Suprapubic skin (tissue), 4 donors: ENCODE results near the gene GFPT1. TPM values are rescaled to one million over a fixed set of nuclear protein-coding genes. Genes with fewer than 3 reads are reported as not detected.

Source experiments
- DNase-seq, 2 donors: peaks; one replicate each; pipeline ENCODE4 v3.0.0-alpha.2; 2019; ENCODE audit warnings: low spot score in 2 of 2
- H3K27ac ChIP-seq: fragments of 200-600 bp; sonication (generic); one replicate; pipeline ENCODE4 v1.5.1; 2019
- H3K27me3 ChIP-seq: fragments of 200-600 bp; sonication (generic); one replicate; pipeline ENCODE4 v1.5.1; 2019
- H3K36me3 ChIP-seq: fragments of 200-600 bp; sonication (generic); one replicate; pipeline ENCODE4 v1.5.1; 2019
- H3K4me1 ChIP-seq: fragments of 200-600 bp; sonication (generic); one replicate; pipeline ENCODE4 v1.5.1; 2019
- H3K4me3 ChIP-seq: fragments of 200-600 bp; sonication (generic); one replicate; pipeline ENCODE4 v1.5.1; 2019; ENCODE audit warnings: mild to moderate bottlenecking
- H3K9me3 ChIP-seq: fragments of 200-600 bp; sonication (generic); one replicate; pipeline ENCODE4 v1.5.1; 2019
- EP300 ChIP-seq: sonication (generic); formaldehyde crosslinking; IDR thresholded peaks from one replicate; pipeline ENCODE4 v1.6.1; 2017; ENCODE audit warnings: antibody characterized with exemption
- POLR2A ChIP-seq, 2 donors: fragments of 450-650 bp; IDR thresholded peaks; one replicate each; pipeline ENCODE4 v1.6.1; 2017; ENCODE audit warnings: antibody characterized with exemption in 2 of 2, mild to moderate bottlenecking in 2 of 2, moderate library complexity in 2 of 2
- POLR2AphosphoS5 ChIP-seq, 3 donors: sonication (generic); formaldehyde crosslinking; IDR thresholded peaks; one replicate each; pipeline ENCODE4 v1.6.1; 2017; ENCODE audit warnings: antibody characterized with exemption in 3 of 3
- WGBS: methylation state at CpG from one replicate; pipeline ENCODE4 v1.1.5; 2018; 5-methylcytosine and 5-hydroxymethylcytosine counted together
- total RNA-seq, 4 donors: library from RNA; depleted of rRNA; stranded (reverse); fragments of >200 nt; gene quantifications; one replicate each; pipeline ENCODE4 v1.1.0, GENCODE V29; 2016
- TF ChIP-seq, protein P1 (sequence below), 2 donors: fragments of 200-600 bp in 1 of 2; fragments of 450-650 bp in 1 of 2; sonication (generic) in 1 of 2; IDR thresholded peaks; one replicate each; pipeline ENCODE4 v1.5.1; 2016 to 2019; ENCODE audit warnings: antibody characterized with exemption in 2 of 2, mild to moderate bottlenecking in 1 of 2, moderate library complexity in 1 of 2

Gene GFPT1
- total RNA-seq, 4 donors from 2014 or later: 10.0 to 17.0 (median 12.7) TPM

DNA sequence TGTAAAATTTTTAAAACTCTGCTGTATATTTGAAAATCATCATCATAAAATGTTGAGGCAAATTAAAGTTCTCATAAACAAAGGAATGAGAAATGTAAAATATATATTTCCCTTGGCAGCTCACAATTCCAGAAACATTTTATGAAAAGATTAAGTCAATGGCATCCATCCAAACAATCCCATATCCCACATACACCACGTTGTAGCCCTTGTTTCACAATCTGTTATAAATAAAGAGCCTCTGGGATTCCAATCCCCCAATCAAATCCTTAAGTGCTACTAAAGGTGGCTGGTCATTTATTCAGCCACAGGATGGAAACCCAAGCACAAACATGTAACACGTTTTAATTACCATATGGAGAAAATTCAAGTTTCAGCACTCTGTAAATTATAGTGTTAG, 51.7 kb downstream of the GFPT1 start:
- TF ChIP-seq POLR2AphosphoS5 (IDR thresholded peaks at IDR 0.05): no peak
- no peak for TF ChIP-seq POLR2A (IDR thresholded peaks at IDR 0.05)
- Histone ChIP-seq H3K27ac (no peak overlapping the region), H3K9me3 (no peaks in the 10 kb centered on the region), H3K27me3 (no peaks in the 10 kb centered on the region), H3K4me1 (no peaks in the 10 kb centered on the region), H3K36me3 (peaks cover 52% of the 10 kb centered on the region), H3K4me3 (no peak overlapping the region)
- no peak for DNase-seq
- 59% methylated on average over 2 of the region's 2 CpGs for WGBS

DNA sequence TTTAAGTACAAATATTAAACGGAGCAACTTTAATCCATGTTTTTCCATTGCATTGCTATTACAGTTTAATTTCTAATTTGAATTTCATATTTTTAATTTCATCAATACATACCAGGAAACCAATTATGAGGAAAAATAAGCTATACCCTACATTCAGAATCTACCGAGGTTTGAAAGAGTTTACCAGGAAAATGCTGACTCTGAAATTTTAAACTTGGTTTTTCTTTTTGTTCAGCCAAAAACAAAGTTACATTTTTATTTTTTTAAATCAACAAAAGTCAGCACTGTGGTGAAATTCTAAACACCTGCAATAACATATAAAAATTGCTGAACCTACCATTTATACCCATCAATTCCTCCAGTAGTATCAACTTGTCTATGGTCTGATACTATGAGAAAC, 53.7 kb downstream of the GFPT1 start:
- no peaks in the 10 kb centered on the region for H3K27me3 ChIP-seq
- no peaks in the 10 kb centered on the region for H3K9me3 ChIP-seq
- TF ChIP-seq, protein P1, sequence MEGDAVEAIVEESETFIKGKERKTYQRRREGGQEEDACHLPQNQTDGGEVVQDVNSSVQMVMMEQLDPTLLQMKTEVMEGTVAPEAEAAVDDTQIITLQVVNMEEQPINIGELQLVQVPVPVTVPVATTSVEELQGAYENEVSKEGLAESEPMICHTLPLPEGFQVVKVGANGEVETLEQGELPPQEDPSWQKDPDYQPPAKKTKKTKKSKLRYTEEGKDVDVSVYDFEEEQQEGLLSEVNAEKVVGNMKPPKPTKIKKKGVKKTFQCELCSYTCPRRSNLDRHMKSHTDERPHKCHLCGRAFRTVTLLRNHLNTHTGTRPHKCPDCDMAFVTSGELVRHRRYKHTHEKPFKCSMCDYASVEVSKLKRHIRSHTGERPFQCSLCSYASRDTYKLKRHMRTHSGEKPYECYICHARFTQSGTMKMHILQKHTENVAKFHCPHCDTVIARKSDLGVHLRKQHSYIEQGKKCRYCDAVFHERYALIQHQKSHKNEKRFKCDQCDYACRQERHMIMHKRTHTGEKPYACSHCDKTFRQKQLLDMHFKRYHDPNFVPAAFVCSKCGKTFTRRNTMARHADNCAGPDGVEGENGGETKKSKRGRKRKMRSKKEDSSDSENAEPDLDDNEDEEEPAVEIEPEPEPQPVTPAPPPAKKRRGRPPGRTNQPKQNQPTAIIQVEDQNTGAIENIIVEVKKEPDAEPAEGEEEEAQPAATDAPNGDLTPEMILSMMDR (IDR thresholded peaks at IDR 0.05): no peak
- TF ChIP-seq POLR2A (IDR thresholded peaks at IDR 0.05) (no peak), POLR2AphosphoS5 (IDR thresholded peaks at IDR 0.05) (no peak), EP300 (no peak)
- DNase-seq: no peak
- H3K27ac ChIP-seq: no peak overlapping the region
- H3K36me3 ChIP-seq: peaks cover 61% of the 10 kb centered on the region
- no peaks in the 10 kb centered on the region for H3K4me1 ChIP-seq
- 95% methylated on average over 2 of the region's 2 CpGs for WGBS
- no peak overlapping the region for H3K4me3 ChIP-seq

DNA sequence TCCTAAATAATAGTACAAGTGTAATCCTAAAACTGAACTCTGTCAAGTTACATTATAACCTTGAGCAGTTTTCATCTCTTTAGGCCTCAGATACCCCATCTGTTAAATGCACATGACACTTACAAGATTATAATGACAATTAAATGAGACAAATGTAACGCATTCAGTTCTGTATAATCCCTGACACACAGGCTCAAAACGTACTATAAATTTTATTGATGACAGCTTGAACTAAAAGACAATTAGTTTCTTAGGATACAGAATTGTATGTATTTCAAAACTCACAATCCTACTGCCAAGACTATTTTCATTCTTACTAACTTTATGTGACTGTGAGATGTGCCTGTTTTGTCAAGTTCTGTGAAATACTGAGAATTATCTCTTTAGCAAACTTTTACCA, 56.2 kb downstream of the GFPT1 start:
- no peak overlapping the region for H3K27ac ChIP-seq
- H3K4me3 ChIP-seq: no peak overlapping the region
- no peaks in the 10 kb centered on the region for H3K9me3 ChIP-seq
- WGBS: 71% methylated on average over 2 of the region's 2 CpGs
- H3K4me1 ChIP-seq: no peaks in the 10 kb centered on the region
- no peak for TF ChIP-seq EP300
- no peak for TF ChIP-seq POLR2A (IDR thresholded peaks at IDR 0.05)
- TF ChIP-seq, protein P1 (IDR thresholded peaks at IDR 0.05): no peak
- no peak for TF ChIP-seq POLR2AphosphoS5 (IDR thresholded peaks at IDR 0.05)
- no peak for DNase-seq
- H3K27me3 ChIP-seq: no peaks in the 10 kb centered on the region
- peaks cover 69% of the 10 kb centered on the region for H3K36me3 ChIP-seq

DNA sequence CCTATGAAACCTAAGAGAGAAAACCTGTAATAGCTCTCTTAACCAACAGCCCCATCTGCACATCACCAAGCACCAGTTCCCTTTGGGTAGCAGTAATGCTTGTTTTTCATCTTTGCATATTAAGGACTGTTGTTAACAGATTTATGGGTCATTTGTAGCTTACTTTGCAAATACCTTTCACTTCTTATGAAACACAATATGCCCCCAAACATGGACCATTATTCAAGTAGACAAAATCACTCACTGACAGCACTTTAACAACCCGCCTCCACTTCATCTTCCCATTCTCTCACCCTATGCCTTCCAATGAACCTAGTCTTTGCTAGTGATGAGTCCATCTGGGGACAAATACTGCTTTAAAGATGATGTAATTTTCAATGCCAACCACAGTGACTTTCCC, 64.4 kb downstream of the GFPT1 start:
- no peak for DNase-seq
- Histone ChIP-seq H3K36me3 (peaks cover 32% of the 10 kb centered on the region), H3K27ac (no peak overlapping the region), H3K9me3 (no peaks in the 10 kb centered on the region), H3K4me1 (peaks cover 4% of the 10 kb centered on the region), H3K4me3 (no peak overlapping the region), H3K27me3 (no peaks in the 10 kb centered on the region)
- TF ChIP-seq EP300: no peak
- TF ChIP-seq, protein P1 (IDR thresholded peaks at IDR 0.05): no peak
- TF ChIP-seq POLR2AphosphoS5 (IDR thresholded peaks at IDR 0.05): no peak
- no peak for TF ChIP-seq POLR2A (IDR thresholded peaks at IDR 0.05)
- 93% methylated on average over 1 of the region's 1 CpG for WGBS

DNA sequence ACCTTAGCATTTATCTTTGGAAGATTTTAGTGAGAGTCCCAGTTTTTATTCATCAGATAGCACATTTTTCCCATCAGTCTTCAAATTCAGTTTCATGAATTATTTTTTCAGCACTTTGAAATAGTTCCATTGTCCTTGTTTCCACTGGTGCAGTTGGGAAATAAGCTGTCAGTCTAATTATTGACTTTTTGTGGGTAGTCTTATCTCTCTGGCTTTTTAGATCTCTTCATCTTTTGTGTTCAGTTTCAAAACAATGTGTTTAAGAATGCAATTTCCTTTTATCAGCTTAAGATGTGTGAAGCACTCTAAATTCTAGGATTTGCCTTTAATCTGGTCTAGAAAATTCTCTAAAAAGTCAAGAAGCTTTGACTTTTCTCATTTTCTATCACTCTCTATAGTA, 70.5 kb downstream of the GFPT1 start:
- Histone ChIP-seq H3K4me3 (no peak overlapping the region), H3K4me1 (peaks cover 4% of the 10 kb centered on the region), H3K27me3 (no peaks in the 10 kb centered on the region), H3K36me3 (peaks cover 3% of the 10 kb centered on the region), H3K27ac (no peak overlapping the region), H3K9me3 (no peaks in the 10 kb centered on the region)
- TF ChIP-seq POLR2AphosphoS5 (IDR thresholded peaks at IDR 0.05): no peak
- TF ChIP-seq EP300: no peak
- TF ChIP-seq, protein P1 (IDR thresholded peaks at IDR 0.05): no peak
- no peak for TF ChIP-seq POLR2A (IDR thresholded peaks at IDR 0.05)
- DNase-seq: no peak

DNA sequence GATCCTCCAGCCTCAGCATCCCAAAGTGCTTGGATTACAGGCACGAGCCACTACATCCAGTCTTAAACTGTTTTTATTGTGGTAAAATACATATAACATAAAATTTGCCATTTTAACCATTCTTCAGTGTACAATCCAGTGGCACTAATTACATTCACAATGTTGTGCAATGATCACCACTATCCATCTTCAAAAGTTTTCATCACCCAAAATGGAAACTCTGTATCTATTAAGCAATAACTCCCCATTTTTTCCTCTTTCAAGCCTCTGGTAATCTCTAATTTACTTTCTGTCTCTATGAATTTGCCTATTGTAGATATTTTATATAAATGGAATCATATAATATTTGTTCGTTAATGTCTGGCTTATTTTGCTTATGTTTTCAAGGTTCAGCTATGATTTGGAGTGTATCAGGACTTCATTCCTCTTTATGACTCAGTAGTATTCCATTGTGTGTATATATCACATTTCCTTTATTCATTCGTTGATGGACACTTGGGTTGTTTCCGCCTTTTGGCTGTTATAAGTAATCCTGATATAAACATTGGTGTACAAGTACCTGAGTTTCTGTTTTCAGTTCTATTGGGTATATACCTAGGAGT, 71.8 kb downstream of the GFPT1 start:
- Histone ChIP-seq H3K4me1 (peaks cover 5% of the 10 kb centered on the region), H3K27ac (no peak overlapping the region), H3K4me3 (no peak overlapping the region), H3K27me3 (no peaks in the 10 kb centered on the region), H3K36me3 (peaks cover 3% of the 10 kb centered on the region), H3K9me3 (no peaks in the 10 kb centered on the region)
- 96% methylated on average over 4 of the region's 4 CpGs for WGBS
- TF ChIP-seq POLR2A (IDR thresholded peaks at IDR 0.05): no peak
- TF ChIP-seq POLR2AphosphoS5 (IDR thresholded peaks at IDR 0.05): no peak
- TF ChIP-seq, protein P1 (IDR thresholded peaks at IDR 0.05): no peak
- TF ChIP-seq EP300: no peak
- no peak for DNase-seq
